Tibial nerve (tissue), 4 donors: ENCODE results near the gene CASKIN1. TPM values are rescaled to one million over a fixed set of nuclear protein-coding genes. Genes with fewer than 3 reads are reported as not detected.

Experiments
- DNase-seq, 2 donors: peaks; one replicate each; pipeline ENCODE4 v3.0.0-alpha.2; 2019; ENCODE audit warnings: low spot score in 2 of 2
- H3K27ac ChIP-seq, 4 donors: fragments of 200-600 bp; sonication (generic) in 3 of 4; one replicate each; pipeline ENCODE4 v1.5.1; 2017 to 2019; ENCODE audit warnings: mild to moderate bottlenecking in 1 of 4
- H3K27me3 ChIP-seq, 2 donors: fragments of 200-600 bp; sonication (generic) in 1 of 2; one replicate each; pipeline versions ENCODE4 v1.5.1 to v1.6.0; 2017 to 2019
- H3K36me3 ChIP-seq, 3 donors: fragments of 200-600 bp; sonication (generic); one replicate each; pipeline ENCODE4 v1.5.1; 2018 to 2019
- H3K4me1 ChIP-seq, 4 donors: fragments of 200-600 bp; sonication (generic) in 3 of 4; one replicate each; pipeline ENCODE4 v1.5.1; 2017 to 2019
- H3K4me3 ChIP-seq, 4 donors: fragments of 200-600 bp; sonication (generic) in 3 of 4; one replicate each; pipeline ENCODE4 v1.5.1; 2017 to 2019; ENCODE audit warnings: mild to moderate bottlenecking in 1 of 4, moderate library complexity in 1 of 4
- H3K9me3 ChIP-seq, 4 donors: fragments of 200-600 bp; sonication (generic) in 3 of 4; one replicate each; pipeline ENCODE4 v1.5.1; 2017 to 2019
- CTCF ChIP-seq, 5 experiments: fragments of 200-600 bp in 3 of 5; fragments of 450-650 bp in 2 of 5; sonication (generic) in 3 of 5; IDR thresholded peaks; one replicate each; pipeline ENCODE4 v1.5.1; 2016 to 2019; ENCODE audit warnings: antibody characterized with exemption in 5 of 5, mild to moderate bottlenecking in 3 of 5, moderate library complexity in 2 of 5
- EP300 ChIP-seq, 2 donors: sonication (generic); formaldehyde crosslinking; IDR thresholded peaks; one replicate each; pipeline ENCODE4 v1.6.1; 2017; ENCODE audit warnings: antibody characterized with exemption in 2 of 2, mild to moderate bottlenecking in 1 of 2
- POLR2A ChIP-seq, 2 donors: fragments of 450-650 bp; IDR thresholded peaks; one replicate each; pipeline ENCODE4 v1.6.1; 2017; ENCODE audit warnings: antibody characterized with exemption in 2 of 2, mild to moderate bottlenecking in 2 of 2, moderate library complexity in 2 of 2
- WGBS, 2 donors: methylation state at CpG; one replicate each; pipeline ENCODE4 v1.1.5; 2018; 5-methylcytosine and 5-hydroxymethylcytosine counted together
- total RNA-seq, 4 donors: library from RNA; depleted of rRNA; stranded (reverse); fragments of >200 nt; gene quantifications; one replicate each; pipeline ENCODE4 v1.1.0, GENCODE V29; 2016

Gene CASKIN1
- total RNA-seq, 4 donors from 2014 or later = 0.20 to 0.63 (median 0.30) TPM; not detected in 1

- no peak for DNase-seq
- Histone ChIP-seq H3K36me3 (no peaks in the 10 kb centered on the region), H3K4me3 (no peak overlapping the region), H3K4me1 (peaks cover 0 to under 1% (median 0%) of the 10 kb centered on the region in 4 donors), H3K27me3 (no peaks in the 10 kb centered on the region), H3K9me3 (no peaks in the 10 kb centered on the region), H3K27ac (no peak overlapping the region)
- WGBS, 2 donors = 88 to 91% methylated on average over 24 to 30 of the region's 30 CpGs
- no peak for TF ChIP-seq EP300 (IDR thresholded peaks at IDR 0.05)
- no peak for TF ChIP-seq POLR2A (IDR thresholded peaks at IDR 0.05)
- no peak for TF ChIP-seq CTCF (IDR thresholded peaks at IDR 0.05)
Observed at GRCh38 chr16:2183671-2184070, 12.7 kb downstream of the CASKIN1 start.

- H3K27ac ChIP-seq = no peak overlapping the region
- no peaks in the 10 kb centered on the region for H3K9me3 ChIP-seq
- DNase-seq = no peak
- no peak for TF ChIP-seq POLR2A (IDR thresholded peaks at IDR 0.05)
- no peak for TF ChIP-seq CTCF (IDR thresholded peaks at IDR 0.05)
- no peak for TF ChIP-seq EP300 (IDR thresholded peaks at IDR 0.05)
- WGBS, 2 donors = 88 to 89% methylated on average over 19 to 20 of the region's 20 CpGs
- peaks cover 0 to 5% (median 0%) of the 10 kb centered on the region in 4 donors for H3K4me1 ChIP-seq
- peaks cover 0 to 17% (median 3%) of the 10 kb centered on the region in 3 donors for H3K36me3 ChIP-seq
- H3K4me3 ChIP-seq = no peak overlapping the region
- H3K27me3 ChIP-seq = no peaks in the 10 kb centered on the region
Observed at GRCh38 chr16:2181952-2182351, 14.5 kb downstream of the CASKIN1 start.

- Histone ChIP-seq H3K4me1 (peaks cover 0 to 5% (median 0%) of the 10 kb centered on the region in 4 donors), H3K36me3 (peaks cover under 1 to 24% (median 3%) of the 10 kb centered on the region in 3 donors), H3K9me3 (no peaks in the 10 kb centered on the region), H3K27ac (no peak overlapping the region), H3K27me3 (no peaks in the 10 kb centered on the region), H3K4me3 (no peak overlapping the region)
- TF ChIP-seq POLR2A (IDR thresholded peaks at IDR 0.05) = no peak
- TF ChIP-seq EP300 (IDR thresholded peaks at IDR 0.05) = no peak
- TF ChIP-seq CTCF (IDR thresholded peaks at IDR 0.05) = no peak
- no peak for DNase-seq
- WGBS, 2 donors = 81 to 87% methylated on average over 28 to 34 of the region's 46 CpGs
Observed at GRCh38 chr16:2180962-2181923, 15.2 kb downstream of the CASKIN1 start.

GRCh38 chr16:2180461-2180860 is 15.9 kb downstream of the CASKIN1 start:
- Histone ChIP-seq H3K36me3 (peaks cover 3 to 32% (median 8%) of the 10 kb centered on the region in 3 donors), H3K4me3 (no peak overlapping the region), H3K27ac (no peak overlapping the region), H3K4me1 (peaks cover 0 to 5% (median 0%) of the 10 kb centered on the region in 4 donors), H3K27me3 (no peaks in the 10 kb centered on the region), H3K9me3 (no peaks in the 10 kb centered on the region)
- 90 to 95% methylated on average over 8 to 43 of the region's 43 CpGs for WGBS, 2 donors
- TF ChIP-seq POLR2A (IDR thresholded peaks at IDR 0.05) (no peak), CTCF (IDR thresholded peaks at IDR 0.05) (no peak), EP300 (IDR thresholded peaks at IDR 0.05) (no peak)
- no peak for DNase-seq

GRCh38 chr16:2179576-2179975 is 16.8 kb downstream of the CASKIN1 start:
- peaks cover 3 to 40% (median 14%) of the 10 kb centered on the region in 3 donors for H3K36me3 ChIP-seq
- TF ChIP-seq CTCF (IDR thresholded peaks at IDR 0.05) = no peak
- H3K9me3 ChIP-seq = no peaks in the 10 kb centered on the region
- no peak for DNase-seq
- 96 to 97% methylated on average over 5 to 13 of the region's 31 CpGs for WGBS, 2 donors
- H3K4me3 ChIP-seq = no peak overlapping the region
- no peak overlapping the region for H3K27ac ChIP-seq
- H3K4me1 ChIP-seq = peaks cover 0 to 5% (median 0%) of the 10 kb centered on the region in 4 donors
- no peaks in the 10 kb centered on the region for H3K27me3 ChIP-seq
